ENCODE data around the gene GYS1. TPM values are rescaled to one million over a fixed set of nuclear protein-coding genes. Genes with fewer than 3 reads are reported as not detected.

Gene GYS1
- total and polyA plus RNA-seq, 2 of the 8 experiments (the other 6 are each of a cell fraction or from before 2014, with no cell fraction given) = 30.0 to 38.7 TPM

GRCh38 chr19:48975947-48976847 is 16.9 kb downstream of the GYS1 start (continued):
- TF ChIP-seq TCF12 (IDR thresholded peaks at IDR 0.05; ENCODE audit: low read depth, low read length) = no peak
- peak; percentile 44; the same call in 1 of the 2 replicates for TF ChIP-seq YY1 (IDR thresholded peaks at IDR 0.05; ENCODE audit: low read depth, low read length)
- no peak for TF ChIP-seq GTF2F1 (IDR thresholded peaks at IDR 0.05; ENCODE audit: borderline replicate concordance, low read depth, low read length)
- TF ChIP-seq SP1 (IDR thresholded peaks at IDR 0.05; ENCODE audit: low read depth, low read length) = no peak
- TF ChIP-seq CBX8 (IDR thresholded peaks at IDR 0.05; ENCODE audit: borderline replicate concordance, low read depth, low read length) = no peak
- peak; percentile 98 for TF ChIP-seq SIX5 (IDR thresholded peaks at IDR 0.05; ENCODE audit: low read depth, low read length)
- peak; percentile 62 for TF ChIP-seq ATF3 (IDR thresholded peaks at IDR 0.05; ENCODE audit: insufficient read depth, low read depth, low read length)
- no peak for TF ChIP-seq KDM1A (IDR thresholded peaks at IDR 0.05; ENCODE audit: borderline replicate concordance, low read length)
- peak in 1 of 2 experiments; percentile 28; a peak in 1 of 4 replicates for TF ChIP-seq SIN3A (conservative IDR thresholded peaks at IDR 0.05 in 1 of 2, IDR thresholded peaks at IDR 0.05 in 1 of 2; ENCODE audit: low read depth in 1 of 2, low read length in 2 of 2)

Data from H1 (cell line).